DMS 273 treated with DMSO at 0.1 percent for 48 hours (cell line): Measurements from ENCODE around the gene ASPG.

Experiments used
- DNase-seq: peaks from one replicate; lab custom pipeline; 2025; lab: John Stamatoyannopoulos, UW

ASPG gene

DNA sequence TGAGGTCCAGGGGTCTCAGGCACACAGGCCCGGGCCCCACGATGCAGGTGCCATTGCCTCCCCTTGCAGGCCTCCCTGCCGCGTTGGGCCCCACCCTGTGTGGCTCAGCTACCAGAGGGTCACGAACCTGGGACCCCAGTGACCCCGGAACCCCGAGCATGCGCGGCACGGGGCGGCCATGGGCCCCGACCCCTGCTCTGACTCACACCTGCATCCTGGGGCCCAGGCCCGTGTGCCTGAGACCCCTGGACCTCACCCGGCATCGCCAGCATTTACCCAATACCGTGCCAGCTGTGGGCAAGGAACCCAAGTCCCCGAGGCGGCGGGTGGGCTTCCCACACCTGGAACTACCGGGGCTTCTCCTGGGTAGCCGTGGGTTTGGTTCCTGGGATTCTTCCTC, 78.0 kb downstream of the ASPG start:
- DNase-seq = no peak

GRCh38 chr14:104164041-104164440, 78.5 kb downstream of the ASPG start:
- no peak for DNase-seq

DNA sequence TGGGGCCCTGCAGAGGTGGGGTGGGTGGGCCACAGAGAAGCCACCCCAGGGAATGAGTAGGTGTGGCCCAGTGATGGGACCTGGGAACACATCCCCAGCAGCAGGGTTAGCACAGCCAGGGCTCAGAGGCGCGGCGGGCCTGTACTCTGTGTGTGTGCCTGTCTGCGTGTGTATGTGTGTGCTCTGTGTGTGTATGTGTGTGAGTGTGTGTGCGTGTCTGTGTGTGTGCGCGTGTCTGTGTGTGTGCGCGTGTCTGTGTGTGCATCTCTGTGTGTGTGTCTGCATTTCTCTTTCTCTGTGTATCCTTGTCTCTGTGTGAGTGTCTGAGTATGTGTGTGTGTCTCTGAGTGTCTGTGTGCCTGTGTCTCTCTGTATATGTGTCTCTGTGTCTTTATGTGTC, 79.0 kb downstream of the ASPG start:
- DNase-seq = no peak
